Activated CD8-positive, alpha-beta memory T cell treated with anti-CD3 and anti-CD28 coated beads, Interleukin-2, amount 50 U/mL, for 24 hours (primary cell): ENCODE results near the gene PAX7.
"Not testable (repeated sequence)": the region's sequence is repeated elsewhere in the genome, so short reads cannot be mapped to it uniquely, and the experiment has no call there.

Source experiments
- DNase-seq: peaks from one replicate; pipeline ENCODE4 v3.0.0-alpha.2; 2020; ENCODE audit errors: extremely low read depth

The PAX7 gene

GRCh38 chr1:18658831-18659230, 28.2 kb downstream of the PAX7 start:
- no peak for DNase-seq

DNA sequence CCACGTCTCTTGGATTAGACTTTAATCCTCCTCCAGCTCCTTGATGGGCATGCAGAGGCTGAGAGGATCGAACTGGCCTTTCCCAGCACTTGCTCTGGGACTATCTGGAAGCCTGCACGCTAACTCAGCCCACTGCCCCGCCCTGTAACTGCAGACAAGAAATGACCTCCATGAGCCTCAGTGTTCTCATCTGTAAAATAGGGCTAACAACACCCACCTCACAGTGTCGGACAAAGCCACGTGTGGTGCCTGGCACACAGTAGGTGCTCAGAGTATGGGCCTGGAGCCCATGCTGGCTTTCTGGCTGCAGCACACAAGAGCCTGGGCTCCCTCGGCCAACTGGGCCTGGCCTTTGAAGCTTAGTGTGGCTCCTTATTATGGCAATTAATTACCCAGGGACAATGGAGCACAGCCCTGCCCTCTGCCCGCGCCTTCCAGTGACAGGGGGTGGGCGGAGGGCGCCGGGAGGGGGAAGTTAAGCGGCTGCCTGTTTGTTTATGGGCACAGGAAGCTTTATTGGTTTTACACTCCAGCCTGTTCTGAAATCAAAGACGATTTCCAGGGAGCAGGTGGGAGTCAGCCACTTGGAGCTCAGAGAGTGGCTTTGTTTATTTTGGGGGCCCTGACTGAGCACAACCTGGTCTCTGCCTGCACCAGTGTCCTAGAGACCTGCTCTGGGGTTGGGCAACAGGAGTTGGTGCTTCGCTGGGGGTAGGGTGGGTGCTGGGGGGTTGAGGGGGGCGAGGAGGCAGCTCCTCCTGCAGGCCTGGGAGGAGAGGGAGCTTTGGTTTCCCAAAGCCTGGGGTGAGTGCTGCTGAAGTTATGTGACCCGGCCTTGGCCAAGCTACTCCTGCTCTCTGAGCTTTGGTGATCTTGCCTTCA, 31.0 kb downstream of the PAX7 start:
- DNase-seq = no peak

DNA sequence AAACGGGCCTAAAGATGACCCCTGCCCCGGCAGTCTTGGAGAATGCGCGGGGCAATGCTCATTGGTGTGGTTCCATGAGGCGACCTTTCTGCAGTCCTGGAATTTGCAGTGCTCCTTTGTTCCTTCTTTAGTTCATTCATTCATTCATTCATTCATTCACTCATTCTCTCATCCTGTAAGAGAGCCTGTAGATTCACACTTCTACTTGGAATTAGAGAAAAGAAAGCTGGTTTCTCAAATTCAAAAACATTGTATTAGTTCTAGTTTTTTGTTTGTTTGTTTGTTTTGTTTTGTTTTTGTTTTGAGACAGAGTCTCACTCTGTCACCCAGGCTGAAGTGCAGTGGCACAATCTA, 31.6 kb downstream of the PAX7 start:
- no peak for DNase-seq

GRCh38 chr1:18666317-18666920, 35.8 kb downstream of the PAX7 start:
- DNase-seq = no peak

GRCh38 chr1:18667333-18667732, 36.7 kb downstream of the PAX7 start:
- DNase-seq = no peak

DNA sequence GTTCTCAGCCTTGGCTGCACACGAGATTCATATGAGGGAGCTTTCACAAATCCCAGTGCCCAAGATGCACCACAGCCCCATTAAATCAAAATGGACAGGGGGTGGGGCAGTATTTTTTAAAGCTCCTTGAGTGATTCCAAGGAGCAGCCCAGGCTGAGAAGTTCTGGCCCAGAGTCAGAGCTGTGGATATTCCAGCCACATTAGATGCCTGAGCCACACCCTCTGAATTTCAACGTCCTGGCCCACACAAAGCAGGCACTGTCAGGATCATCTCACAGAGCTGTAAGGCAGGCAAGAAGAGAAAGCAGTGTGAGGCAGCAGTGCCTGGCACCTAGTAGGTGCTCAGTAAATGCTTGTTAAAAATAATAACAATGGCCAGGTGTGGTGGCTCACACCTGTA, 37.4 kb downstream of the PAX7 start:
- DNase-seq = no peak

DNA sequence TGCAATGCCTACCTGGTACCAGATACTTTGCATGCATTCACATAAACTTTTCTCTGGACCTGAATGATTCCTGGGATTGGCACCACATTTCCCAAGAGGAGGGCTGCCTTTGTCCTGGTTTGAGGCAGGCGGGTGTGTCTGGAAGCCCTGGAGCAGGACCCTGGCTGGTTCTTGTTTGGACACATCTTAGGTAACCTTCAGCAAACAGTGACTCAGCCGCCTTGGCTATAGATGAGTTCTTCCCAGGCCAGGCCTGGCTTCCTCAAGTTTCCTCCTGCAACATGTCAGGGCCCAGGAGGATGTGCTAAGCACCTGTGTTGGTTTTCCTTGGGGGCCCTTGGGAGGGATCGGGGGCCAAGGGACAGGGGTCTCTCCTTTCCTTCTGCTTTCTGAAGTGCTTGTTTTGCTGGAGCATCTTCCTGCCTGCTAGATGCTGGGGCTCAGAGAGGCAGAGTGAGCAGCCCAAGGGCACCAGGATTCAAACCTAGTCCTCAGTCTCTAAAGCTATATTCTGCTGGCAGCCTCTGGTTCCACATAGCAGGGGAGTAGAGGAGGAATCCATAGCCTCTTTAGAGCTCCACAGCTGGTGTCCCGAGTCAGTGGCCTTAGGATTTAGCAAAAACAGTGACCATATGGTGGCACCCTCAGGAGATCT, 38.2 kb downstream of the PAX7 start:
- DNase-seq = no peak

DNA sequence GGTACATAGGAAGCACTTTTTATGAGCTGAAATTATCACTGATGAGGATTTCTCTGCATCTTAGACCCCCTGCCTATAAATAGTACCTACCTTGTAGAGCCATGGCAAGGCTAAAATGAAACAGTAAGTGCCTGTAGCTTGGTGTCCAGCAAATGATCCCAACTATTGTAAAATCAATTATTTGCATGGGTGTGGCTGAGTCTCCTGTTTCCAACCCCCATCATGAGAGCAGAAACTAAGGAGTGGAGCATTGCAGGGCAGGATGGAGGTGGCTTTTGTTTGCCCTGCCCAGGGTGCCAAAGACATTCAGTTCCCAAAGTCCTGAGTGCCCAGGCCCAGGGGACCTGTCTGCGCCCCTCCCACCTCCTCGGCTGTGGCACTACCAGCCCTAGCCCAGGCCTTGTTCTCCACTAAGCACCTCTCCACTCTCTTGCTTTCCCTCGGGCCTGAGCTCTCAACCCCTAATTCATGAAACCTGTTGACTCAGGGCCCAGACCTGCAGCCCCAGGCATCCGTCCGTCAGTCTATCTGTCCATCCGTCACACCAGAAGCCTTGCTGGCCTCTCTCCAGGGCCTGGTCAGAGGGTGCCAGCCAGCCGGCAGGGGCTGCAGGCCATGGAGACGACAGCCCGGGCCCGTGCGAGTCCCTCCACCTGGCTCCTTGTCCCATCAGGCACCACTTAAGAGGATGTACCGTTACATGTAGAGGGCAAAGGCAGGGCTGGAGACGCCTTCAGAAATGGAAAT, 39.6 kb downstream of the PAX7 start:
- no peak for DNase-seq

DNA sequence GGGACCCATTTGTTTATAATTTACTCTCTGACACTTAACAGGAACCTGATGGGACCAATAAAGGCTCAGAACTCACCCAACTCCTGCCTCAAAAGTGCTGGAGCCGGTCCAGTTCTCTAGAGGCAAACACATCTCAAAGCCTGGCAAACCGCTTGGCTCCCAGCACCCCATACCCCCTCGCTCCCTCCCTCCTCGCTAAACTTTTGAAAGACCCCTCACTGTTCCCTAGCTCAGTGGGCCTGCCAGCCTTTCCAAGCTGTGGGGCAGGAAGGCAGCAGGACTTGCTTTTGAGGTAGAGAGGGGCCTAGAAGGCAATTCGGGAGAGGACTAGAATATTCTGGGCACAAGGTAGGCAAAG, 40.2 kb downstream of the PAX7 start:
- DNase-seq = no peak

GRCh38 chr1:18673976-18674375, 43.3 kb downstream of the PAX7 start:
- no peak for DNase-seq

DNA sequence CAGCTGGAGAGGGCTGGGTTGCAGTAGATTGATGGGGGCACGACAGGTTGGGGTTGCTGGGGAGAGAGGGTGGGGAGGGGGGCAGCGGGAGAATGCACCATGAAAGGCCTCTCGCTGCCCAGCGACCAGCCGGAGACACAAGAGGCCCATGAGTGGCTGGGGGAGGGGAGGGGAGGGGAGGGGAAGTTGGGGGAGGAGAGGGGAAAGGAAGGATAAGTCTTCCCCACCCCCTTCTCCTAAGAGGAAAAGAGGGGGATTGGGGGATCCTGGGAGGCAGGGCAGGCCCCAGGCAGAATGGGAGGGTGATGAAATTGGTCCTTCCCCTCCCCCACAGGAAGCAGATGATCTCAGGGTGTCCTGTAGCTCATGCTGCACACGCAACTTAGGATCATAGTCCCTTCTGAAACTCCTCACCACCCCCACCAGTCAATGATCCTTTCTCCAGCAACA, 45.7 kb downstream of the PAX7 start:
- DNase-seq = no peak

GRCh38 chr1:18681423-18681835, 50.8 kb downstream of the PAX7 start:
- no peak for DNase-seq

DNA sequence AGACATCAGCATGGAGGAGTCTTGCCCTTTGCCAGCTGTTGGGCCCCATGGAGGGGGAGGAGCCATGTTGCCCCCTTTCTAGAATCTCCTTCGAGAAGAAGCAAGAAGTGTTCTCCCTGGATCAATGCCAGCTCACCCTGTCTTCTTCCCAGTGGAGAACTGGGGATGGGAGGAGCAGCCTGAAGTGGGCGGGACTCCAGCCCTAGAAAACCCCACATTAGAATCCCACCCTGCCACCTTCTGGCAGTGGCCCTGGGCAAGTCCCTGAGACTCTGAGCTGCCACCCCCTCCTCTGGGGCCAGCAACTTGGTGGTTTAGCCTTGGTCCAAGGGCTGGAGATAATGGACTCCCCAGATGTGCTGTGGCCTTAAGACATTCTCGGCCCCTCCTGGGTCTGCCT, 51.7 kb downstream of the PAX7 start:
- no peak for DNase-seq

DNA sequence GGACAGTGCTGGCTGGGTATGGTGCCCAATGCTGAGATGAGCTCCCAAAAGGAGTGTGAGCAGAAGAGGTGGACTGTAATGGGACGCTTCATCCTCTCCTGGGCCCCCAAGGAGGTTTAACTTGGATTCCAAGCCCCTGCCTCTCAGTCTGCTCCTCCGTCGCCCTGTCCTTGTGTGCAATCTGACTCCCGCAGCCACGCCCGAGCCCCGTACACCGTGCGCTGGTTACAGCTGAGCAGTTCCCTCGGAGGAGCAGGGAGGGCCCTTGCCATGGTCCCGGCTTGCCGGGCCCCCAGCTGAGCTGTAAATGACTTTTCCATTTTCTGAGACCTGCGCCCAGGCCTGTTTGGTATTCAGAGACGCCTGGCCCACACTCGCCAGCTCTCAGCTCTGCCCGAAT, 53.7 kb downstream of the PAX7 start:
- DNase-seq = no peak

DNA sequence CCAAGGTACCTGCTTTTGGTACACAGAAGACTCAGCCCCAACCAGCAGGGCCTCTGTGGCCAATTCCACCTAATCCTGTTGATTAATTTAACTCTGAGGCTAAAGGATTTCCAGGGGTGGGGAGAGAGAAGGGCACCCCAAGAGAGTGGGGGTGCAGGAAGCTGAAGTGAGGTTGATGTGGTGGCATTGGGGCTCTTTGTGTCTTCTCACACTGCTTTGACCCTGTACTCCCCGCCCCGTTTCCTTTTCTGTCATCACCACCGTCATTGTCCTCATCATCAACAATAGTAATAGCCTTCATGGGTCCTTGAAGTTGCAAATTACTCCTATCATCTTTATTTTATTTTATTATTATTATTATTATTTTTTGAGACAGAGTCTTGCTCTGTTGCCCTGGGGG, 55.9 kb downstream of the PAX7 start:
- DNase-seq = no peak

GRCh38 chr1:18687273-18687672, 56.6 kb downstream of the PAX7 start:
- no peak for DNase-seq

- DNase-seq = no peak
Measured at GRCh38 chr1:18691648-18692047, 61.0 kb downstream of the PAX7 start.

GRCh38 chr1:18693256-18694098, 62.8 kb downstream of the PAX7 start:
- DNase-seq = no peak

- DNase-seq = not testable (repeated sequence)
Measured at GRCh38 chr1:18694289-18694688, 63.6 kb downstream of the PAX7 start.

GRCh38 chr1:18697541-18697940, 66.9 kb downstream of the PAX7 start:
- DNase-seq = no peak

GRCh38 chr1:18700530-18700929, 69.9 kb downstream of the PAX7 start:
- no peak for DNase-seq
